ENCODE data around the gene SLC16A3. TPM values are rescaled to one million over a fixed set of nuclear protein-coding genes. Genes with fewer than 3 reads are reported as not detected.
A peak's percentile ranks its signal among the peaks of the same experiment; 100 is the strongest.

Gene SLC16A3
- total and polyA plus RNA-seq, 2 experiments from 2014 or later = 63.2 to 313 TPM

GRCh38 chr17:82283208-82283749 is 54.4 kb downstream of the SLC16A3 start:
- H3K9me3 ChIP-seq (ENCODE audit: low read depth) = no peaks in the 10 kb centered on the region
- H3K4me3 ChIP-seq = no peak overlapping the region
- no peaks in the 10 kb centered on the region for H3K36me3 ChIP-seq
- no peaks in the 10 kb centered on the region for H3K4me1 ChIP-seq (ENCODE audit: low read depth)
- H3K27me3 ChIP-seq = no peaks in the 10 kb centered on the region
- peak; percentile 30 to 58 for DNase-seq (ENCODE audit: low read depth in 1 of 2, low spot score in 1 of 2)
- H3K27ac ChIP-seq = no peak overlapping the region
- TF ChIP-seq CTCF (IDR thresholded peaks at IDR 0.05; ENCODE audit: low read depth, low read length) = no peak

- no peaks in the 10 kb centered on the region for H3K36me3 ChIP-seq
- no peak for DNase-seq (ENCODE audit: low read depth in 1 of 2, low spot score in 1 of 2)
- no peak overlapping the region for H3K4me3 ChIP-seq
- no peaks in the 10 kb centered on the region for H3K9me3 ChIP-seq (ENCODE audit: low read depth)
- H3K27ac ChIP-seq = no peak overlapping the region
- no peaks in the 10 kb centered on the region for H3K27me3 ChIP-seq
- peaks cover 5% of the 10 kb centered on the region for H3K4me1 ChIP-seq (ENCODE audit: low read depth)
- TF ChIP-seq CTCF (IDR thresholded peaks at IDR 0.05; ENCODE audit: low read depth, low read length) = no peak
These were observed 56.3 kb downstream of the SLC16A3 start for GRCh38 chr17:82285141-82285540.

GRCh38 chr17:82287013-82287867 is 58.4 kb downstream of the SLC16A3 start:
- no peak overlapping the region for H3K27ac ChIP-seq
- DNase-seq (ENCODE audit: low read depth in 1 of 2, low spot score in 1 of 2) = no peak
- no peaks in the 10 kb centered on the region for H3K27me3 ChIP-seq
- H3K9me3 ChIP-seq (ENCODE audit: low read depth) = no peaks in the 10 kb centered on the region
- no peak for TF ChIP-seq CTCF (IDR thresholded peaks at IDR 0.05; ENCODE audit: low read depth, low read length)
- no peaks in the 10 kb centered on the region for H3K36me3 ChIP-seq
- H3K4me1 ChIP-seq (ENCODE audit: low read depth) = peaks cover 10% of the 10 kb centered on the region
- H3K4me3 ChIP-seq = no peak overlapping the region

- no peaks in the 10 kb centered on the region for H3K27me3 ChIP-seq
- H3K4me3 ChIP-seq = no peak overlapping the region
These were observed 59.3 kb downstream of the SLC16A3 start for GRCh38 chr17:82287868-82288801.

More at GRCh38 chr17:82287868-82288801, 59.3 kb downstream of the SLC16A3 start:
- Histone ChIP-seq H3K27ac (no peak overlapping the region), H3K4me1 (ENCODE audit: low read depth) (peaks cover 10% of the 10 kb centered on the region), H3K9me3 (ENCODE audit: low read depth) (no peaks in the 10 kb centered on the region), H3K36me3 (no peaks in the 10 kb centered on the region)
- peak in 1 of 2 donors; percentile 89 for DNase-seq (ENCODE audit: low read depth in 1 of 2, low spot score in 1 of 2)
- TF ChIP-seq CTCF (IDR thresholded peaks at IDR 0.05; ENCODE audit: low read depth, low read length) = no peak

Other genes with a start within 250 kb of the SLC16A3 start
- 82.9 and 108 TPM in 2 replicates for gene CENPX, start 206.2 kb upstream of the SLC16A3 start, total RNA-seq
- 98.2 and 129 TPM in 2 replicates for gene CENPX, start 206.2 kb upstream of the SLC16A3 start, polyA plus RNA-seq
- gene LRRC45, start 205.7 kb upstream of the SLC16A3 start, total RNA-seq = 36.5 and 43.3 TPM in 2 replicates
- 15.2 and 31.8 TPM in 2 replicates for gene LRRC45, start 205.7 kb upstream of the SLC16A3 start, polyA plus RNA-seq
- 58.7 and 73.7 TPM in 2 replicates for gene RAC3, start 197.4 kb upstream of the SLC16A3 start, total RNA-seq
- gene RAC3, start 197.4 kb upstream of the SLC16A3 start, polyA plus RNA-seq = 9.9 and 16.4 TPM in 2 replicates
- gene DCXR, start 191.3 kb upstream of the SLC16A3 start, total RNA-seq = 164 and 256 TPM in 2 replicates
- 228 and 312 TPM in 2 replicates for gene DCXR, start 191.3 kb upstream of the SLC16A3 start, polyA plus RNA-seq
- 94.6 and 104 TPM in 2 replicates for gene RFNG, start 177.2 kb upstream of the SLC16A3 start, total RNA-seq
- gene RFNG, start 177.2 kb upstream of the SLC16A3 start, polyA plus RNA-seq = 91.0 and 98.3 TPM in 2 replicates
- 231 and 235 TPM in 2 replicates for gene GPS1, start 177.1 kb upstream of the SLC16A3 start, total RNA-seq
- gene GPS1, start 177.1 kb upstream of the SLC16A3 start, polyA plus RNA-seq = 223 and 257 TPM in 2 replicates
- 109 and 184 TPM in 2 replicates for gene DUS1L, start 163.2 kb upstream of the SLC16A3 start, total RNA-seq
- 183 and 196 TPM in 2 replicates for gene DUS1L, start 163.2 kb upstream of the SLC16A3 start, polyA plus RNA-seq
- gene FASN, start 130.8 kb upstream of the SLC16A3 start, total RNA-seq = 276 and 279 TPM in 2 replicates
- 61.8 and 85.9 TPM in 2 replicates for gene FASN, start 130.8 kb upstream of the SLC16A3 start, polyA plus RNA-seq
- gene CCDC57, start 16.2 kb upstream of the SLC16A3 start, total RNA-seq = 28.3 and 46.2 TPM in 2 replicates
- gene CCDC57, start 16.2 kb upstream of the SLC16A3 start, polyA plus RNA-seq = 53.5 and 56.0 TPM in 2 replicates
- 40.3 and 53.1 TPM in 2 replicates for gene CSNK1D, start 44.7 kb downstream of the SLC16A3 start, total RNA-seq
- gene CSNK1D, start 44.7 kb downstream of the SLC16A3 start, polyA plus RNA-seq = 106 and 134 TPM in 2 replicates
- 0.92 TPM in 1 of 2 replicates, not detected in the other for gene CD7, start 88.6 kb downstream of the SLC16A3 start, total RNA-seq
- gene CD7, start 88.6 kb downstream of the SLC16A3 start, polyA plus RNA-seq = 0.17 and 0.38 TPM in 2 replicates
- gene SECTM1, start 104.7 kb downstream of the SLC16A3 start, total RNA-seq = 0.56 TPM in 1 of 2 replicates, not detected in the other
- gene SECTM1, start 104.7 kb downstream of the SLC16A3 start, polyA plus RNA-seq = not detected in 2 replicates
- 0.28 and 0.51 TPM in 2 replicates for gene TEX19, start 130.2 kb downstream of the SLC16A3 start, total RNA-seq
- not detected in 2 replicates for gene TEX19, start 130.2 kb downstream of the SLC16A3 start, polyA plus RNA-seq
- gene UTS2R, start 142.7 kb downstream of the SLC16A3 start, total RNA-seq = 4.4 and 10.8 TPM in 2 replicates
- 4.1 and 5.0 TPM in 2 replicates for gene UTS2R, start 142.7 kb downstream of the SLC16A3 start, polyA plus RNA-seq
- 39.0 and 49.9 TPM in 2 replicates for gene HEXD, start 189.3 kb downstream of the SLC16A3 start, total RNA-seq
- gene HEXD, start 189.3 kb downstream of the SLC16A3 start, polyA plus RNA-seq = 49.0 and 58.0 TPM in 2 replicates
- 38.6 and 45.2 TPM in 2 replicates for gene OGFOD3, start 189.5 kb downstream of the SLC16A3 start, total RNA-seq
- gene OGFOD3, start 189.5 kb downstream of the SLC16A3 start, polyA plus RNA-seq = 26.1 and 32.5 TPM in 2 replicates
- gene CYBC1, start 221.7 kb downstream of the SLC16A3 start, total RNA-seq = 48.6 and 52.7 TPM in 2 replicates
- gene CYBC1, start 221.7 kb downstream of the SLC16A3 start, polyA plus RNA-seq = 65.5 and 71.3 TPM in 2 replicates
- 105 and 113 TPM in 2 replicates for gene NARF, start 229.7 kb downstream of the SLC16A3 start, total RNA-seq
- gene NARF, start 229.7 kb downstream of the SLC16A3 start, polyA plus RNA-seq = 215 and 258 TPM in 2 replicates

All from cardiac muscle cell (in vitro differentiated cells and primary cell).